HG03457 (cell line): Measurements from ENCODE around the gene TRIM50.
"Not testable (repeated sequence)": the region's sequence is repeated elsewhere in the genome, so short reads cannot be mapped to it uniquely, and the experiment has no call there.

Source experiments
- ATAC-seq: cut with Tn5 transposase; IDR thresholded peaks from one replicate; pipeline ENCODE4 v1.9.1; 2021; ENCODE audit warnings: moderate number of reproducible peaks; ENCODE audit not compliant: unreplicated experiment

The TRIM50 gene

DNA sequence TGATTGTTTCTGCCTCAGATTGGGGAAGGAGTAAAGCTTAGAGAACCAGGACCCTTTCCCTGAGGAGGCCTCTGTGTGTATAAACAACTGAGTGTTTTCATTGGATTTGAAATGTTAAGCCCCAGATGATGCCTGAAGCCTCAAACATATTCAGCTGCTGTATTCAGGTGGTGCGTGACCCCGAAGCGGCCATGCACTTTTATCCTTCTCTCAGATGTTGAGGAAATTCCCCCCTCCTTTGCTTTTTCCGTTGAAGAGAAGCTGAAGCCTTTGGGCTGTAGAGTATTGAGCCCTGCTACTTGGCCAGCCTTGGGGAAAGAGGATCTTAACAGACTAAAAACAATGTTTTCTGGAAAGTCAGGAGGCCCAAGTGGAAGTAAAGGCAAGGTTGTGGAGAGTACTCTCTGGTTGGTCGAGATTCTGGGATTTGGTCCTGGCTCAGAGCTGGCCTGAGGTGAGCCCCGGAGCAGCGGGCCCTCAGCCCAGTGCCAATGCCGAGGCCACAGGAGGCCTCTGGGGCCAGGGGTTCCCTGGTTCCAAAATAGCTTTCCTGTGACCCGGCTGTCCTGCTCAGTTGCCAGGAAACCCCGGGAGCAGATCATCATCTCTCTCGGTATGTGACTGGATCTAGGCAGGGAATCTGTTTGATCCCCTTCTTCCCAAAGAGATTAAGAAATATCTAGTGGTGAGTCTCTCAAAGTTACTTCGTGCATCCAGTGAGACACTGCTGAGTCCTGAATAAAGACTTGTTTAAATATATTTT lies 22.6 kb upstream of the TRIM50 start:
- ATAC-seq: no peak

DNA sequence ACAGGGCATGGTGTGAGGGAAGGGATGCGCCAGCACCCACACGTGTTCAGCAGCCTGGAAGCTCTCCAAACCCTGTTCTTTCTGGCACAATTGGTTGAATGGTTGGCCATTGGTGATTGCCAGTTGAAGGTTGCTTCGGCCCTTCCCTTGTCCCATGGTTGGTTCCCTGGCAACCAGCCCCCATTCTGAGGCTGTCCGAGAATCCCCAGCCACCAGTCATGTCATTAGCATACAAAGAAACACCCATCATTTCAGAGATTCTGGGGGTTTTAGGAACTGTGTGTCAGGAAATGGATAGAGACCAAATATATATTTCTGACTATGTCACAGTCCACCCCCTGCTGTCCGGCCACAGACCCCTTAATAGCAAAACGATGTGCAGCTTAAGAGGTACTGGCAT lies 21.9 kb upstream of the TRIM50 start:
- no peak for ATAC-seq

DNA sequence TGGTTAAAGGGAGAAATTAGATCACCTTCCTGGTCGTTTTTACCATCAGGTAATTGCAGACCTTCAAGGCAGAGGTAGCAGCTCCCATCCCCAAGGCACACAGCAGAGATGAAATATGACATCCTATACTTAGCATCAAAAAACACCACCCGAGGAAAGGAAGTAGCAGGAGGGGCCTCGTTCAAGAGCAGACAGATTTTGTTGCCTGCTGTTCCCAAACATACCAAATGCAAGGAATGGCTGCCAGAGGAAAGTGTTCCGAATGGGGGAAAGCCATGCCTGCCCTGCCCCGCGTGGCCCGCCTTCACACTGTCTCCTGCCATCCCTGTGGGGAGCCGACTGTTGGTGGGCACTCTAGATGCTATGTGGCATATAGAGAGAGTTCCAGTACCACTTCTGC lies 18.1 kb upstream of the TRIM50 start:
- ATAC-seq: no peak

DNA sequence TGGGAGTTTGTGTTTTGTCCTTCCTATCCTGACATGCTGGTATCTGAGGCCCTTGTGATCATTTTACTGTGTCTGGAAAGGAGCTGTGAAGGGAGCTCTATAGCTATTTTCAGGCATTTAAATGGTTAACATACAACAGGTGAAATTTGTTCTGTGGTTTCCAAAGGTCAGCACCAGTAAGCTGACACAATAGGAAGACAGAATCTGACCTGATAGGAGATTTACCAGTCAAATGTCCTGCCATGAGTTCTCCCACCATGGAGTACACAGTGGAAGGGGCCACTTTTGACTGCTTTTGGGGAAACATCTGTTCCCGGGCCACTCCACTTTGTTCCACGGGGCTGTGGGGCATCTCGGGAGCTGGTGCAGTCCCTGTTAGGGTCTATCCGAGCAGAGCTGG lies 17.7 kb upstream of the TRIM50 start:
- no peak for ATAC-seq

DNA sequence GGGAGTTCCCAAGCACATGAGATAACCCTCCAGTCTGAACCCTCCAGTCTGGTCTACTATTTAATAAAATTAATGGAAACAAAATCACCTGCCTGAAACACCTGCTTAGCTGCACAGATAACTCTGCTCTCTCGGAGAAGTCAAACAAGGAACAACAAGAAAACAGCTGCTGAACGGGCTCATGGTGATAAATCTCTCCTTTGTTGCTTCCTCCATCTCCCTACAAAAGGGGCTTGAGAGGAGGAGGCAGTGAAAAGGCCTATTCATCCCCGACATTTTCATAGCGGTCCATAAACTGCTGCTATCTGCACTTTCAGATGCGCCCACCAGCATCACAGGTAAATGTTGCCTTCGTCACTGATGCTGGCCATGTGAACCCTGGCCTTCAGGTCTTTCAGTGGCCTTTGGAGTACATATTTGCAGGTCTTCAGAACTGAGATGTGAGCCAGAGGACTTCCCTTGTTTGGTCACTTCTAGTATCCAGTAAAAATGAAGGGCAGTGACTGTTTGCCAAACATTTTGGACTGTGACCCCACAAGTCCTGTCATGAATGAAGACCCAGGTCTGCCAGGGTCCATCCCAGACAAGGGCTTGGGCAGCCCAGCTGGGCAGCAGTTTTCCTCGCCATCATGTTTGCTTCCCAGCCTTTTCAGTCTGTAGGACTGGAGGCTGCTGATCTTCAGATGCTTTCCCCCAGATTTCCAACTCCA lies 15.9 kb upstream of the TRIM50 start:
- ATAC-seq: no peak

DNA sequence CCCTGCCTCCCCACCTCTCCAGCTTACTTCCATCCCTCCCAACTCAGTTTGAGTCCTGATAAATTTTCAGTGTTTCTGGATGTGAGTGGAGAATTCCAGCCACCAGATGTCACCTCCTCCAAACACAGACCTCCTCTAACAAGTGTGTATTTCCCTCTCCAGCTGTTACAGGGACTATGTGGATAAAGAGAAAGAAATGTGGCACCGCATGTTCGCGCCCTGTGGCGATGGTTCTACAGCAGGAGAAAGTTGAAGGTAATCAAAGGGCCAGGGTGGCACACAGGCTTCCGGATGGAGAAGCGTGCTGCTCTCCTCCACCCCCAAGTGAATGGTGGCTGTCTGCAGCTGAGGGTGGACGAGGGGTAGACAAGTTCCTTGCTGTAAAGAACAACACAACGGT lies 14.8 kb upstream of the TRIM50 start:
- ATAC-seq: no peak

DNA sequence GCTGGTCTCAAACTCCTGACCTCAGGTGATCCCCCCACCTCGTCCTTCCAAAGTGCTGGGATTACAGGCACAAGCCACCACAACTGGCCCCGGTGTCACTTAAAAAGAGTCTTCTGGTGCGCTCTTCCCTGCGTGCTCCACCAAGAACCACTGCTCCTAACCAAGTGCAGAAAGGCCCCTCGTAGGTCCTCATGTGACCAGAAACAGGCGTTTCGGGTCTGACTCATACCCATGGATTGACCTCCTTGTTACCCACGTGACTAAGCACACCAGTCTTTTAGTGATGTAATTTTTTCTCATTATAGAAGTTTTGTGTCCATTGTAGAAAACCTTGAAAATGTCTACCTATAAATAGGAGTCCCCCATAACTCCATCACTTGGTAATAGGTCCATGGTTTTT lies 14.0 kb upstream of the TRIM50 start:
- no peak for ATAC-seq

DNA sequence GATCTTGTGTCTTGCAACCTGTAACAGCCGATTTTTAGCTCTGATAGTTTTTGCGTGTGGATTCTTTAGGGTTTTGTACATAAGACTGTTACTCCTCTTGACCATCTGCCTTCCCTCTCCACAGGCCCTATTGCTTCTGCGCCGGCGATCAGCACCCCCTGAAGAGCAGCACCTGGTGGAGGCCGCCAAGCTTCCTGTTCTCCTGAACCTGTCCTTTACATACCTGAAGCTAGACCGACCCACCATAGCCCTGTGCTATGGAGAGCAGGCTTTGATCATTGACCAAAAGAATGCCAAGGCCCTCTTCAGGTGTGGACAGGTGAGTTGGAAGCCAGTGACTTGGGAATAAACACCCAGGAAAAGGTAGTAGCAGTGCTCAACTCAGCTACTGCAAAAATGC lies 12.6 kb upstream of the TRIM50 start:
- ATAC-seq: no peak

DNA sequence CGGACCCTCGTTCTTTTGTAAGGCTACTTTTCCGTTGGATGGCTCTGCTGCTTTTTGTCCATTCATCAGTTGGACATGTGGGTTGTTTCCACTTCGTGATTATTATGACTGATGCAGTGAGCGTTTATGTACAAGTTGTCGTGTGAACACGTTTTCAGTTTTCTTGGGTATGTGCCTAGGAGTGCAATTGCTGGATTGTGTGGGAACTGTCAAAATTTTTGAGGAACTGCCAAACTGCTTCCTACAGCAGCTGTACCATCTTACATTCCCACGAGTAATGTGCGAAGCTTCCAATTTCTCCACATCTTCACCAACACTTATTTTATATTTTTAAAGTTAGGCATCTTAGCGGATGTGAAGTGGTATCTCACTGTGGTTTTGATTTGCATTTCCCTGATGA lies 10.4 kb upstream of the TRIM50 start:
- no peak for ATAC-seq

DNA sequence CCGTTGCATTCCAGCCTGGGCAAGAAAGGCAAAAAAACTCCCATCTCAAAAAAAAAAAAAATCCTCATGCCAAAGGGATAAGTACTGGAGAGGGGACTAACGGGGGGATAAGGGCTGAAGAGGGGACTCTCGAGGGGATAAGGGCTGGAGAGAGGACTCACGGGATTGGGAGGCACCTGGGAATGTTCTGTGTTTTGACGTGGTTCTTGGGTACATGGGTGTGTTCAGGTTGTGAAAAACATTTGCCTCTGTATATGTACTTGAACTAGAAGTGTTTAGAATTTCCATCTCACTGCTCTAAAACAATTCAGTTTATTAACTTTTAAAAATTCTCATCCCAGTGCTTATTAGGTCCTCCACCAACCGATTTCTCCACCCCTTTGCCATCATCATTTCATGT lies 4.6 kb upstream of the TRIM50 start:
- ATAC-seq: no peak

DNA sequence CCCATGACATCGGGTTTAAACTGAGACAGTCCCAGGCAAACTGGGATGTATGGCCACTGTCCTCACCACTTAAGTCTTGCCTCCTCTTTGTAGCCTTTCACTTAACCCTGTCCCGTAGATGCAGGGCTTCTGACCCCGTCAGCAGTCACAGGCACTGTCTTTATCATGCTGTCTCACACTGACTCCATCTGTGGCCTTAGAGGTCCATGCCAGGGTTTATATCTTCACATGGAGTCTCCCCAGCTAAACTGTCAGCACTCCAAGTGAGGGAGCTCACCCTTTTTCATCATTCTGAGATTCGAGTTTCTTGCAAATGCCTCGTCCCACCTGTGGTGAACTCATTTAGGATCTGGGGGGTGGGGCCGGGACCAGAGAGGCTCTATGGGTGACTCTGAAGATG lies 2.9 kb upstream of the TRIM50 start:
- ATAC-seq: no peak

DNA sequence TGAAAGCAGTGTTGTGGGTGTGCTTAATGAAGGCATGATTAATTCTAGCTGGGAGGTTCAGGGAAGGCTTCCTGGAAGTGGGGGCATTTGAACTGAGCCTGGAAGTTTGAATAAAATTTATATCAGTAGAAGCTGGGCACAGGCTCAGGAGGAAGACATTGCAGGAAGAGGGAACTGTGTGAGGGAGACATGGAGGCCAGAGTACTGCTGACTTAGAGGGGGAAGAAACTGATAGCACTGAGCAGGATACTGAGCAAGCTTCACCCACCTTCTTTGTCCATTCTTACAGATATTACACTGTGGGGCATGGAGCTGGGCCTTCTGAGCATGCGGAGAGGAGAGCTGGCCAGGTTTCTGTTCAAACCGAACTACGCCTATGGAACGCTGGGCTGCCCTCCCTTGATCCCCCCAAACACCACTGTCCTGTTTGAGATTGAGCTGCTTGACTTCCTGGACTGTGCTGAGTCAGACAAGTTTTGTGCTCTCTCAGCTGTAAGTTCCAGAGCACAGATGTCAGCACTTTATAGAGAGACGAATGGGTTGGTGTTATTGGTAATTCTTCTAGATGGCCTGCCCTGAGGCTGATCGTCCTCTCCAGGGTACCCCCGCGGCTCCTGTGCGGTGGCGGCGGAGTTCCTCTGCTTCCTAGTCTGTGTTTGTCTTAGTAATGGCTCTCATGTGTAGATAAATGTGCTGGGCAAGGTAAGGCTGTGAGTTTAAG lies 2.1 kb upstream of the TRIM50 start:
- no peak for ATAC-seq

DNA sequence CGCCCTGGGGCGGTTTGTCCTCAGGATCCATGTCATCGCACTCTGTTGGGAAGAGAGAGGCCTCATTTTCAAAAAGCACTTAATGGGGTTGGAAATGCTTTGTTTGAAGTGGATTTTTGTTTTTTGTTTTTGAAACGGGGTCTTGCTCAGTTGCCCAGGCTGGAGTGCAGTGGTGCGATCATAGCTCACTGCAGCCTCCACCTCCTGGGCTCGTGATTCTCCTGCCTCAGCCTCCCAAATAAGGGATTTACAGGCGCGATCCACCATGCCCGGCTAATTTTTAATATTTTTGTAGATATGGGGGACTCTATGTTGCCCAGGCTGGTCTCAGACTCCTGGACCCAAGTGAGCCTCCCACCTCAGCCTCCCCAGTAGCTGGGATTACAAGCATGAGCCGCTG lies 814 bp upstream of the TRIM50 start:
- no peak for ATAC-seq

DNA sequence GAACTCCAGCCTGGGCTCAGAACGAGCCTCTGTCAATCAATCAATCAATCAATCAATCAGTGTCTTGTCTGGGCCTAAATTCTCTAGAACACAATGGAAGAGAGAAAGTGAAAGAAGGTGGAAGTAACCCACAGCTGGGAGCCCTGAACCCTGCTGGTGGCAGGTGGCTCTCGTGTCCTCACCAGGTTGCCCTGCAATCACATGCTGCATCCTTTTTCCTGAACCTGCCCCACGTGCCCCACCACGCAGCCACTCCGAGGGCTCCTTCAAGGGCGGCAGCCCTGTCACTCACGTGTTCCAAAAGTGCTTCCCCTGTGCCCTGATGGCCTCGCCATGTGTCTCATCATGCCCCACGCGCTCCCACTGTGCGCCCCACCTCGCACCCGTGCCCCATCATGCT lies 433 bp downstream of the TRIM50 start:
- not testable (repeated sequence) for ATAC-seq

DNA sequence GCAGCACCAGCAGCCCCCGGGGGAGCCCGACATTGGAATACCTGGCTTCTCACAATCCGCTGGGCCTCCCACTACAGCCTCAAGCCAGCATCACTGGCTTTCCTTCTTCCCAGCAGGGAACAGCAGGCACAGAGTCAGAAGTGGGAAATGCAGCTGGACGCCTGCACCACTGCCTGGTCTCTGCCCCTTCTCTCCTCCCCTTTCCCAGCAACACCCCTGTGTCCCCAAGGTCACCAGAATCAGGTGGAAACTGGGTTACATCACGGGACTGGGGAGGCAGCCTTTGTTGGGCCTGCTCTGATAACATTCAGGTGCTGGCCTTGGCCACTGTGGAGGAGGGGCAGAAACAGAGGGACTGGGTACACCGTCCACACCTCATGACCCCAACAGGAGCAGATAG lies 2.5 kb downstream of the TRIM50 start:
- not testable (repeated sequence) for ATAC-seq

DNA sequence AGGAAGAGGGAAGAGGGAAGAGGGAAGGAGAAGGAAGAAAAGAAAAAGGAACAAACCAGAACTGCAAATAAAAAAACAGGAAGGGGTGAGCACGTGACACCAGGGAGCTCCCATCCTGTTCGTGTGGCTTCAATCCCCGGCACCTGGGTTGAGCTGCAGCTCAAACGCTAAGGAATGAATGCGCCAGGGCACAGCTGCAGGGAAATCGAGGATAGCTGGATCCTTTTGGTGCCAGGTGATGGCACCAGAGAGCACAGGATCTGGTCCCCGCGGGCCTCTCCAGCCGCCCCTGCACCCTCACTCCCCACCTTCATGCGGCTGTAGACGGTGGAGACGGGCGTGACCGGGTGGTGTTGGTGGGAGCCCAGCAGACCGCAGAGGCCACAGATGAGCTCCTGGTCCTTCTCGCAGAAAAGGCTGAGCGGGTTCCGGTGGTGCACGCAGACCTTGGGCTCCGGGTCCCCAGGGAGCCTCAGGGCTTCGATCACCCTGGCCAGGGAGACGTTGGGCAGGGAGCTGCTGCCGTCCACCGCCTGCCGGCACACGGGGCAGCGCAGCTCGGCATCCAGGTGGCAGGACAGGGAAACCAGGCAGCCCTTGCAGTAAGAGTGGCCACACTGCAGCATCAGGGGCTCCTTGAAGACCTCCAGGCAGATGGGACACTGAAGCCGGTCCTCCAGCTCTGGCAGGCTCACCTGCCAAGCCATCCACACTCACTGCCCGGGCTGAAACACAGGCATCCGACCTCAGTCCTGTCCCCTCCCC lies 3.6 kb downstream of the TRIM50 start:
- not testable (repeated sequence) for ATAC-seq

DNA sequence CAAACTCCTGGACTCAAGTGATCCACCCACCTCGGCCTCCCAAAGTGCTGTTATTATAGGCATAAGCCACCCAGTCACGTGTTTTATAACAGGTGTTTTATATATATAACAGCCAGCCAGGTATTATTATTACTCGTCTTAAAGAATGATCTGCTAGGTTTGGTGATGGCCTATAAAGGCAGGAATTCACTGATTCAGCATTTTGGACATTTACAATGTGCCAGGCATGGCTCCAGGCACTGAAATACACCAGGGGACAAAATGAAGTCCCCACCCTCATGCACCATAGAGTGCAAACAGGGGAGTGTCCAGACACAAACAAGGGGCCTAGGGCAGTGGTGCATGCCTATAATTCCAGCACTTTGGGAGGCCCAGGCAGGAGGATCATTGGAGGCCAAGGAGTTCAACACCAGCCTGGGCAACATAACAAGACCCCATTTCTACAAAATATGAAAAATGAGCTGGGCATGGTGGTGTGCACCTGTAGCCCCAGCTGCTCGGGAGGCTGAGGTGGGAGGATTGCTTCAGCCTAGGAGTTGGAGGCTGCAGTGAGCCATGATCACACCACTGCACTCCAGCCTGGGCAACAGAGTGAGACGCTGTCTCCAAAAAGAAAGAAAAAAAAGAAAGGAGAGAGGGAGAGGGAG lies 4.3 kb downstream of the TRIM50 start:
- ATAC-seq: not testable (repeated sequence)

DNA sequence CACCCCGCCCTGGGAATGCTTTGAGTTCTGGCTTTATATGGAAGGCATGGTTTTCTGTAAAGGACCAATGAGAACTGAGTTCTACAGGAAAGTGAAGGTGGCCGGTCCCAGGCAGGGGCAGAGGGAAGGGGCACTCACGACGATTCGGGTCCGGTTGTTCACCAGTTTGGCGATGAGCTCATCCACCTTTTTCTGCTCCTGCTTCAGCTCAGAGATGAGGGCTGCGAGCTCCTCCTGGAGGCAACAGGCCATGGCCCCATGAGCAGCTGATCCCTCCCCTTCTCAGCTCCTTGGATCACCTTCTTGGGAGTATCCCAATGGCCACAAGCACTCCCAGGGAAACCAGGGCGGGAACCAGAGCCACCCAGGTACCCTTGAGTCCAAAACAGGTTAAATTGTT lies 7.9 kb downstream of the TRIM50 start:
- not testable (repeated sequence) for ATAC-seq

DNA sequence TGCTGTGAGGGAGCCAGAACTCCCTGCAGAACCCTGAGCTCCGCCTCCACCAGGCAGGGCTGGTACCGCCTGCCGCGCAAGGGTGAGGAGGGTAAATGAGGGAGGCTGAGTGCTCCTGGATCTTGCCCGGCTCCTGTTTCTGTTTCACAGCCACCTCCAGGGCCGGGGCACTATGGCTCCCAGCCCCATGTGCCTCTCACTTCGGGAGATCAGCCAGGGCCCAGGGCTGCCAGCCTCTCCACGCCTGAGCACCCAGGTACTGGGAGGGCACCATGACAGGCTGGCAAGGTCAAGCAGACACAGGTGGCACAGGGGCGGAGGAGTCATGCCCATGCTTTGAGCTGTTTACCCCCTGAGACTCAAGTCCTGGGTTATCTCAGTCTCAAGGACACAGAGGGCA lies 8.3 kb downstream of the TRIM50 start:
- not testable (repeated sequence) for ATAC-seq

DNA sequence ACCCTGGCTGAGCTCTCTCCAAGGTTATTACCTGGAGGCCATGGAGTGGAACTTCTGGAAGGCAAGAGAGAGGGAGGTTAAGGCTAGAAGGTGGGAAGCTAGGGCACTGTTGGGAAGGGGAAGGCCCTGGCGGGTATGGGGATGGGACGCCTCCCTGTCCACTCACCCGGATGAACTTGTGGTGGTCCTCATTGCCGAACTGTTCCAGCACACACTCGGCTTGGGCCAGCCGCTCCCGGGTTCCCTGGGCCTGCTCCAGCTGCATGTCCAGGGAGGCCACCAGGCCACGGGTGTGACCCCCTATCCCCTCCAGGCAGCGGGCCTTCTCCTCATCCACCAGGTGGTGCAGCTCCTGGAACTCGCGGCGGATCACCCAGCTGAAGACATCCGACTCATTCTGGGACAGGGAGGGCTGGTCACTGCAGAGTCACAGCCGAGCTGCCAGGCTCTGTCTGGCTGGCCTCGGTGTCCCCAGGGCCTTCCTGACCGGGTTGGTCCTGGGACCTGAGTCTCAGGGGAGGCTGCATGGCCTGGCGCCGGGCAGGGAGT lies 9.2 kb downstream of the TRIM50 start:
- ATAC-seq: not testable (repeated sequence)
